Measurements from ENCODE around the gene RRP8. TPM values are rescaled to one million over a fixed set of nuclear protein-coding genes. Genes with fewer than 3 reads are reported as not detected.

The RRP8 gene
- total RNA-seq, 1 experiment from 2014 or later, result 16.0 TPM

DNA sequence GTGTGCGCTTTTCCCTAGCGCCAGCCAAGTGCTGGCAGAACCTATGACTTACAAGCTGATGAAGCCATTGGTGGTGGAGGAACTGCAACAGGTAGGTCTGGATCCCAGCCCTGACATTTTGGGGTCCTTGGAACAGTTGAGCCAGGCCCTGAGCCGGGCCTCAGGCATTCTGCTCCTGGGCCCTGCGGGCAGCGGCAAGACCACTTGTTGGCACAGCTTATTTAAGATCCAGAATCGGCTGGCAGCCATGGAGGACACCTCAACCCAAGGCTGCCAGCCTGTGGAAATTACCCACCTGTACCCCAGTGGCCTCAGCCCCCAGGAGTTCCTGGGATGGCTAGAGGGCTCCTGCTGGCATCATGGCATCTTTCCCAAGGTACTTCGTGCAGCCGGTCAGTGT is 56.7 kb downstream of the RRP8 start:
- Histone ChIP-seq H3K23me2 (ENCODE audit: insufficient read length, low read depth, low read length, poor library complexity, severe bottlenecking) (no peaks in the 10 kb centered on the region), H2BK12ac (ENCODE audit: insufficient read length, low read depth, low read length) (no peak overlapping the region), H2BK20ac (ENCODE audit: low read depth, low read length, poor library complexity, severe bottlenecking) (no peak overlapping the region), H3K56ac (ENCODE audit: insufficient read length, low read depth, low read length) (no peak overlapping the region), H4K91ac (ENCODE audit: insufficient read length, low read depth, low read length) (no peak overlapping the region), H3K79me2 (ENCODE audit: insufficient read depth, low read length) (no peaks in the 10 kb centered on the region), H3K9ac (ENCODE audit: extremely low read depth, insufficient read length, low read length) (no peak overlapping the region), H3K14ac (ENCODE audit: insufficient read depth, low read length) (no peak overlapping the region), H3T11ph (ENCODE audit: low read length) (no peak overlapping the region), H4K20me1 (ENCODE audit: control insufficient read depth, insufficient read depth, insufficient read length) (no peaks in the 10 kb centered on the region), H3K4ac (ENCODE audit: low read depth, low read length) (no peak overlapping the region), H4K8ac (replicated peaks; ENCODE audit: insufficient read length, low read depth, low read length) (no peak overlapping the region), H3K18ac (ENCODE audit: insufficient read length, low read depth, low read length) (no peak overlapping the region), H2BK120ac (ENCODE audit: low read depth, low read length, poor library complexity, severe bottlenecking) (no peak overlapping the region), H3K27me3 (ENCODE audit: insufficient read depth, low read length) (no peaks in the 10 kb centered on the region), H2BK5ac (ENCODE audit: insufficient read length, low read length) (no peak overlapping the region), H4K5ac (ENCODE audit: insufficient read length, low read depth, low read length) (no peak overlapping the region), H3K23ac (ENCODE audit: insufficient read length, low read depth, low read length) (no peak overlapping the region), H3K4me2 (ENCODE audit: insufficient read depth, insufficient read length, low read length) (no peak overlapping the region), H3K9me3 (ENCODE audit: control insufficient read depth, low read depth, low read length) (no peaks in the 10 kb centered on the region), H2AFZ (ENCODE audit: low read length) (no peak overlapping the region), H3K79me1 (ENCODE audit: insufficient read depth, low read depth, low read length, poor library complexity, severe bottlenecking) (no peaks in the 10 kb centered on the region), H2BK15ac (ENCODE audit: low read depth, low read length) (no peak overlapping the region), H3K4me1 (ENCODE audit: insufficient read depth, low read length) (no peaks in the 10 kb centered on the region), H2AK5ac (ENCODE audit: insufficient read length, low read length) (no peak overlapping the region), H3K27ac (ENCODE audit: insufficient read length, low read depth, low read length) (no peak overlapping the region)
- H3K36me3 Mint-ChIP-seq (ENCODE audit: insufficient read depth in 1 of 3, low read depth in 3 of 3), result peaks cover 0 to 4% (median 0%) of the 10 kb centered on the region in 3 experiments; a peak in 1 of 7 replicates
- H3K4me1 Mint-ChIP-seq, result no peaks in the 10 kb centered on the region
- H3K4me3 Mint-ChIP-seq, result no peak overlapping the region
- H3K27me3 Mint-ChIP-seq (ENCODE audit: low read depth), result no peaks in the 10 kb centered on the region; the same call in 1 of the 2 replicates
- TF ChIP-seq CTCF (conservative IDR thresholded peaks at IDR 0.05), result no peak
- no CpG with 5 or more reads among the region's 8 CpGs for WGBS (ENCODE audit: extremely low coverage, insufficient read length, low lambda C conversion rate)
- no peaks in the 10 kb centered on the region for H3K9me3 Mint-ChIP-seq
- DNase-seq, result no peak
- no peak overlapping the region; a peak in 1 of 7 replicates for H3K27ac Mint-ChIP-seq
